Measurements from ENCODE around the gene NUMA1.

The NUMA1 gene

DNA sequence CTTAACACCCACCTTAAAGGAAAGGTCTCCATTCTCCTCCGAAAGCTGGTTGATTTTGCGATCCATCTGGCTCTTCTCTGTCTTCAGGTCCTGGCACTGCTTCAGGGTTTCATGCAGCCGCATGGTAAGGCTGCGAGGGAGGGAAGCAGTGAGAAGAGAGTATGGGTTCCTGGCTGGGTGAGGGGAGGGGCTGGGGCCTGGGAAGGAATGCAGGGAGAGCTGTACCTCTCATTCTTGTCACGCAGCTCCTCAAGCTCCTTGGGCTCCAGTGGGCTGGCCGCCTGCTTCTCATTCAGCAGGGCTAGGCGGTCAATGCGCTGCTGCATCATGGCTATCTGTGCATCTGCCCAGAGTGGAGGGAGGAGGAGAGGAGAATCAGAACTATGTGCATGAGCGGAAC lies 62.2 kb downstream of the NUMA1 start:
- CTCF ChIA-PET = no interaction called here
- no peak for DNase-seq (ENCODE audit: extremely low spot score)
- POLR2A ChIA-PET = no interaction called here
- TF ChIP-seq, protein P1, sequence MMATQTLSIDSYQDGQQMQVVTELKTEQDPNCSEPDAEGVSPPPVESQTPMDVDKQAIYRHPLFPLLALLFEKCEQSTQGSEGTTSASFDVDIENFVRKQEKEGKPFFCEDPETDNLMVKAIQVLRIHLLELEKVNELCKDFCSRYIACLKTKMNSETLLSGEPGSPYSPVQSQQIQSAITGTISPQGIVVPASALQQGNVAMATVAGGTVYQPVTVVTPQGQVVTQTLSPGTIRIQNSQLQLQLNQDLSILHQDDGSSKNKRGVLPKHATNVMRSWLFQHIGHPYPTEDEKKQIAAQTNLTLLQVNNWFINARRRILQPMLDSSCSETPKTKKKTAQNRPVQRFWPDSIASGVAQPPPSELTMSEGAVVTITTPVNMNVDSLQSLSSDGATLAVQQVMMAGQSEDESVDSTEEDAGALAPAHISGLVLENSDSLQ (IDR thresholded peaks at IDR 0.05) = no peak
- TF ChIP-seq SUZ12 (IDR thresholded peaks at IDR 0.05) (no peak), SP1 (IDR thresholded peaks at IDR 0.05) (no peak), ARNT (IDR thresholded peaks at IDR 0.05) (no peak), CTBP1 (IDR thresholded peaks at IDR 0.05; ENCODE audit: borderline replicate concordance) (no peak), ZNF384 (IDR thresholded peaks at IDR 0.05) (no peak), FOXM1 (IDR thresholded peaks at IDR 0.05; ENCODE audit: borderline replicate concordance) (no peak), L3MBTL2 (conservative IDR thresholded peaks at IDR 0.05) (no peak)

- CTCF ChIA-PET = interaction anchor here (0.6 to 1.9 kb wide), 6 partner anchors 9 to 151 kb away, joined by 3 to 7 read pairs (median 3); no protein-coding TSS in a partner anchor
- DNase-seq (ENCODE audit: extremely low spot score) = no peak
- TF ChIP-seq LEF1 (IDR thresholded peaks at IDR 0.05; ENCODE audit: borderline replicate concordance) = no peak
- TF ChIP-seq ZNF384 (IDR thresholded peaks at IDR 0.05) = no peak
- no peak for TF ChIP-seq FOXM1 (IDR thresholded peaks at IDR 0.05; ENCODE audit: borderline replicate concordance)
- TF ChIP-seq, protein P1 (IDR thresholded peaks at IDR 0.05) = no peak
- TF ChIP-seq NFRKB (IDR thresholded peaks at IDR 0.05) = no peak
- no peak for TF ChIP-seq TARDBP (IDR thresholded peaks at IDR 0.05)
- TF ChIP-seq ARNT (IDR thresholded peaks at IDR 0.05) = no peak
- no peak for TF ChIP-seq SUZ12 (IDR thresholded peaks at IDR 0.05)
- TF ChIP-seq FOXK2 (IDR thresholded peaks at IDR 0.05) = no peak
- no peak for TF ChIP-seq SP1 (IDR thresholded peaks at IDR 0.05)
- POLR2A ChIA-PET = no interaction called here
Measured at GRCh38 chr11:72015511-72016061, 64.8 kb downstream of the NUMA1 start.

- POLR2A ChIA-PET = no interaction called here
- CTCF ChIA-PET = interaction anchor here (1.1 to 1.9 kb wide), 2 partner anchors 11 to 77 kb away, joined by 3 to 7 read pairs; no protein-coding TSS in a partner anchor
- DNase-seq (ENCODE audit: extremely low spot score) = no peak
- TF ChIP-seq, protein P1 (IDR thresholded peaks at IDR 0.05) = no peak
- TF ChIP-seq ELF4 (IDR thresholded peaks at IDR 0.05) (no peak), FOXM1 (IDR thresholded peaks at IDR 0.05; ENCODE audit: borderline replicate concordance) (no peak)
Measured at GRCh38 chr11:72014761-72015320, 65.5 kb downstream of the NUMA1 start.

- POLR2A ChIA-PET = no interaction called here
- CTCF ChIA-PET = interaction anchor here (1.1 to 2.0 kb wide), 3 partner anchors 11 to 77 kb away, joined by 3 to 7 read pairs (median 6); no protein-coding TSS in a partner anchor
- TF ChIP-seq BHLHE40 (IDR thresholded peaks at IDR 0.05; ENCODE audit: borderline replicate concordance) = no peak
- TF ChIP-seq FOXK2 (IDR thresholded peaks at IDR 0.05) = no peak
- no peak for TF ChIP-seq ELF4 (IDR thresholded peaks at IDR 0.05)
- TF ChIP-seq, protein P1 (IDR thresholded peaks at IDR 0.05) = no peak
- TF ChIP-seq NFRKB (IDR thresholded peaks at IDR 0.05) = no peak
- no peak for TF ChIP-seq SP1 (IDR thresholded peaks at IDR 0.05)
- TF ChIP-seq SUZ12 (IDR thresholded peaks at IDR 0.05) = no peak
- no peak for DNase-seq (ENCODE audit: extremely low spot score)
Measured at GRCh38 chr11:72013765-72014711, 66.3 kb downstream of the NUMA1 start.

- ChIA-PET POLR2A (no interaction called here), CTCF (interaction anchor here (2.0 kb wide), 1 partner anchor 12 kb away, joined by 6 read pairs; no protein-coding TSS in a partner anchor)
- no peak for TF ChIP-seq SP1 (IDR thresholded peaks at IDR 0.05)
- no peak for TF ChIP-seq SUZ12 (IDR thresholded peaks at IDR 0.05)
- TF ChIP-seq, protein P1 (IDR thresholded peaks at IDR 0.05) = no peak
- TF ChIP-seq BHLHE40 (IDR thresholded peaks at IDR 0.05; ENCODE audit: borderline replicate concordance) = no peak
- DNase-seq (ENCODE audit: extremely low spot score) = no peak
Measured at GRCh38 chr11:72012897-72013721, 67.2 kb downstream of the NUMA1 start.

All from HEK293T (cell line).